Measurements from ENCODE around the gene TBXAS1. TPM values are rescaled to one million over a fixed set of nuclear protein-coding genes. Genes with fewer than 3 reads are reported as not detected.

Gene TBXAS1
- total RNA-seq, 3 donors from 2014 or later (not counting 1 experiment from before 2014, with no cell fraction given): 72.7 to 110 (median 88.7) TPM

DNA sequence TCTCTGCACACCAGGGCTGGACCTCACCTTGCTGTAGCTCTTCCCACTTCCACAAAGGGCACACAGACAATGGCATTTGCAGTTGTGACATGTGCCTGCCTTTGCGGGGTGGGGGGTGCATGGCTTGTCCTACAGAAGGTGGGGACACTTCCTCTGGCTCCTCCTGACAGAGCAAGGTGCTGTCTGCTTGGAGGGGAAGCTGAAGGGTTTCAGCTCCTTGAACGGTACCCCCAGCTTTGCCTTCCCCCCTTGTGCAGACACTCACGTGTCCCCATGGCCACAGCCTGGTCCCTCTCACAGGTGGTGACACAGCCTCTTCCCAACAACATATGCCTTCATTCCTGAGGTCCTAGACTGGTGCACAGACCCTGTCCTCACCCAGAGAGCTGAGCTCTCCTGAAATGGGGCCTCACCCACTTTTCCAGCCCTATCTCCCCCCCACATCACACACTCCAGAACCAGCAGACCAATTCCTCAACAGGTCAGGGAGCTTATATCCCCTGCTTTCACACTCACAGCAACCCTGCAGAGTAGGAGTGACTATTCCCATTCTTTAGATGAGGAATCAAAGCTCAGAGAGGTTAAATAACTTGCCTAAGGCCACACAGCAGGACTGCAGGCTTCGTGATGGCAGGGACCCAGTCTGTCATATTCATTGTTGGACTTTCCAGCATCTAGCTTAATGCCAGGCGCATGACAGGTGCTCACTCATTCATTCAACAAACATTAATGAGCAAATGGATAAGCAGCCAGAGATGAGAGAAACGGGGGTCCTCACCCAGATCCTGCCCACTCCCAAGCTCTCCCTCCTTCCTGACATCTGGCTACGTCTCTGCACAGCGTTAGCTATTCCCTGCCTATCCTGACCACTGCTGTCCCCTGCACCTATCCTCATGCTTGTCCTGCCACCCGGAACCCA lies 189.3 kb downstream of the TBXAS1 start:
- H3K27ac Mint-ChIP-seq: peak overlapping the region; percentile 5 to 24
- DNase-seq: no peak

DNA sequence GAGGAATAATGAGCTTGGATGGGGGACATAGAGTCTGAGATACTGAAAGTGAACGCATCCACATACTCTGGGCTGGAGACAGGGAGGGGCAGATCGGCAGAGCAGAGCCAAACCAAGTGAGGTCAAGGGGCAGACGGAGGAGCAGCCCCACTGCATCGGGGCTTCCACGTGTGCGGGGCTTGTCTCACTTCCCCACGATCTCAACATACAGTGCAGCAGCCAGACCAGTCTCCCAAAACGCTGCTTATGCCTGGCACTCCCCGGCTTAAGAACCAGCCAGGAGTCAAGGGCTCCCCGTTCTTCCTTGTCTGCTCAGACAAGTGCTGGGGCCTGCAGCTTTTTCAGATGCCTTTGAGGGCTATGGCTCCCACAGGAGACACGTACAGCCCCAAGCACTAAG lies 190.1 kb downstream of the TBXAS1 start:
- intact Hi-C loops (cut with micrococcal nuclease): no loop called here
- no peak overlapping the region for H3K4me3 ChIP-seq (ENCODE audit: low read length)
- Mint-ChIP-seq H3K27me3 (ENCODE audit: low read depth in 2 of 2) (no peaks in the 10 kb centered on the region), H3K4me1 (peaks cover 0 to 5% of the 10 kb centered on the region in 2 donors), H3K9me3 (no peaks in the 10 kb centered on the region), H3K4me3 (no peak overlapping the region), H3K27ac (peak overlapping the region; percentile 5 to 24), H3K36me3 (peaks cover 4% of the 10 kb centered on the region)
- TF ChIP-seq, protein P1, sequence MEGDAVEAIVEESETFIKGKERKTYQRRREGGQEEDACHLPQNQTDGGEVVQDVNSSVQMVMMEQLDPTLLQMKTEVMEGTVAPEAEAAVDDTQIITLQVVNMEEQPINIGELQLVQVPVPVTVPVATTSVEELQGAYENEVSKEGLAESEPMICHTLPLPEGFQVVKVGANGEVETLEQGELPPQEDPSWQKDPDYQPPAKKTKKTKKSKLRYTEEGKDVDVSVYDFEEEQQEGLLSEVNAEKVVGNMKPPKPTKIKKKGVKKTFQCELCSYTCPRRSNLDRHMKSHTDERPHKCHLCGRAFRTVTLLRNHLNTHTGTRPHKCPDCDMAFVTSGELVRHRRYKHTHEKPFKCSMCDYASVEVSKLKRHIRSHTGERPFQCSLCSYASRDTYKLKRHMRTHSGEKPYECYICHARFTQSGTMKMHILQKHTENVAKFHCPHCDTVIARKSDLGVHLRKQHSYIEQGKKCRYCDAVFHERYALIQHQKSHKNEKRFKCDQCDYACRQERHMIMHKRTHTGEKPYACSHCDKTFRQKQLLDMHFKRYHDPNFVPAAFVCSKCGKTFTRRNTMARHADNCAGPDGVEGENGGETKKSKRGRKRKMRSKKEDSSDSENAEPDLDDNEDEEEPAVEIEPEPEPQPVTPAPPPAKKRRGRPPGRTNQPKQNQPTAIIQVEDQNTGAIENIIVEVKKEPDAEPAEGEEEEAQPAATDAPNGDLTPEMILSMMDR (IDR thresholded peaks at IDR 0.05): no peak
- WGBS (ENCODE audit: insufficient coverage): 90% methylated on average over 11 of the region's 11 CpGs
- H3K9me3 ChIP-seq (ENCODE audit: control insufficient read depth, insufficient read depth, low read length): no peaks in the 10 kb centered on the region
- no peak overlapping the region for H3K27ac ChIP-seq (ENCODE audit: low read length)
- no peaks in the 10 kb centered on the region for H3K27me3 ChIP-seq (ENCODE audit: control insufficient read depth, insufficient read depth, low read length)
- ATAC-seq: no peak
- DNase-seq: no peak
- H3K4me1 ChIP-seq (ENCODE audit: control insufficient read depth, insufficient read depth, low read length): no peaks in the 10 kb centered on the region
- peaks cover 10% of the 10 kb centered on the region for H3K36me3 ChIP-seq (ENCODE audit: control insufficient read depth, insufficient read depth, low read length)

More for the DNA sequence above, 189.3 kb downstream of the TBXAS1 start:
- WGBS (ENCODE audit: insufficient coverage): 87% methylated on average over 9 of the region's 9 CpGs
- Histone ChIP-seq H3K9me3 (ENCODE audit: control insufficient read depth, insufficient read depth, low read length) (no peaks in the 10 kb centered on the region), H3K27ac (ENCODE audit: low read length) (no peak overlapping the region), H3K4me1 (ENCODE audit: control insufficient read depth, insufficient read depth, low read length) (no peaks in the 10 kb centered on the region), H3K4me3 (ENCODE audit: low read length) (no peak overlapping the region), H3K27me3 (ENCODE audit: control insufficient read depth, insufficient read depth, low read length) (no peaks in the 10 kb centered on the region), H3K36me3 (ENCODE audit: control insufficient read depth, insufficient read depth, low read length) (peaks cover 5% of the 10 kb centered on the region)
- no peak for ATAC-seq
- Mint-ChIP-seq H3K4me3 (no peak overlapping the region), H3K4me1 (peaks cover 0 to 5% of the 10 kb centered on the region in 2 donors), H3K9me3 (no peaks in the 10 kb centered on the region), H3K36me3 (no peaks in the 10 kb centered on the region), H3K27me3 (ENCODE audit: low read depth in 2 of 2) (no peaks in the 10 kb centered on the region)
- intact Hi-C loops (cut with micrococcal nuclease): no loop called here
- TF ChIP-seq, protein P1 (IDR thresholded peaks at IDR 0.05): no peak

DNA sequence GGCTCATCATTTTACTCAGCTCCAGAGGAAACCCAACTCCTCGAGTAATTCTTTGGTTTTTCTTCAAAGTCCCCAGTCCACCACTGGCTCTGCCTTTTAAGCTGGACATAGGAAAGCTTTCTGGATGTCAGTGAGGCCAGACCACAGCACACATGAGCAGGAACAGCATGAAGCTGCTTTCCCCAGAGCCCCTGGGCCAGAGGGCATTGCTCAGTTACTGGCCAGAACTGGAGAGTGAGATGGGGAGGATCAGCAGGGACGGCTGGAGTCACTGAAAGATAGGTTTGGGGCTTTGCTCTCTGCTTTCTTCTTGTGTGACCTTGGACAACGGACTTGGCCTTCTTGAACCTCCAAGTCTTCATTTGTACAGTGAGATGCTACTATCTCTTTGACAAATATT lies 190.5 kb downstream of the TBXAS1 start:
- DNase-seq: no peak
- no peaks in the 10 kb centered on the region for H3K9me3 Mint-ChIP-seq
- 84% methylated on average over 3 of the region's 3 CpGs for WGBS (ENCODE audit: insufficient coverage)
- TF ChIP-seq, protein P1 (IDR thresholded peaks at IDR 0.05): no peak
- H3K4me1 Mint-ChIP-seq: peaks cover 0 to 5% of the 10 kb centered on the region in 2 donors
- no peak for ATAC-seq
- H3K36me3 Mint-ChIP-seq: peaks cover 7% of the 10 kb centered on the region
- no peak overlapping the region for H3K4me3 ChIP-seq (ENCODE audit: low read length)
- no peak overlapping the region for H3K27ac ChIP-seq (ENCODE audit: low read length)
- H3K4me3 Mint-ChIP-seq: no peak overlapping the region
- no peaks in the 10 kb centered on the region for H3K4me1 ChIP-seq (ENCODE audit: control insufficient read depth, insufficient read depth, low read length)
- intact Hi-C loops (cut with micrococcal nuclease): no loop called here
- peak overlapping the region in 1 of 2 donors; percentile 16 for H3K27ac Mint-ChIP-seq
- H3K27me3 ChIP-seq (ENCODE audit: control insufficient read depth, insufficient read depth, low read length): no peaks in the 10 kb centered on the region
- H3K9me3 ChIP-seq (ENCODE audit: control insufficient read depth, insufficient read depth, low read length): no peaks in the 10 kb centered on the region
- H3K27me3 Mint-ChIP-seq (ENCODE audit: low read depth in 2 of 2): no peaks in the 10 kb centered on the region
- peaks cover 14% of the 10 kb centered on the region for H3K36me3 ChIP-seq (ENCODE audit: control insufficient read depth, insufficient read depth, low read length)

Measured in natural killer cell (primary cell).